Measurements from ENCODE around the gene LCE5A.

Gene LCE5A

GRCh38 chr1:152502496-152503180, 8.0 kb upstream of the LCE5A start:
- Histone ChIP-seq H3K9me3 (ENCODE audit: control insufficient read depth, insufficient read depth, low read length) (no peaks in the 10 kb centered on the region), H3K4me1 (ENCODE audit: insufficient read depth, low read length) (no peaks in the 10 kb centered on the region), H3K36me3 (ENCODE audit: insufficient read depth, low read length) (no peaks in the 10 kb centered on the region), H3K9ac (ENCODE audit: low read depth, low read length) (no peak overlapping the region)

- H3K4me1 ChIP-seq (ENCODE audit: insufficient read depth, low read length) = no peaks in the 10 kb centered on the region
- no peaks in the 10 kb centered on the region for H3K9me3 ChIP-seq (ENCODE audit: control insufficient read depth, insufficient read depth, low read length)
- H3K9ac ChIP-seq (ENCODE audit: low read depth, low read length) = no peak overlapping the region
- H3K36me3 ChIP-seq (ENCODE audit: insufficient read depth, low read length) = no peaks in the 10 kb centered on the region
Observed at GRCh38 chr1:152505083-152505482, 5.5 kb upstream of the LCE5A start.

GRCh38 chr1:152506899-152507498, 3.6 kb upstream of the LCE5A start:
- Histone ChIP-seq H3K9ac (ENCODE audit: low read depth, low read length) (no peak overlapping the region), H3K36me3 (ENCODE audit: insufficient read depth, low read length) (no peaks in the 10 kb centered on the region), H3K9me3 (ENCODE audit: control insufficient read depth, insufficient read depth, low read length) (no peaks in the 10 kb centered on the region), H3K4me1 (ENCODE audit: insufficient read depth, low read length) (no peaks in the 10 kb centered on the region)

GRCh38 chr1:152511596-152511995, 993 bp downstream of the LCE5A start:
- H3K36me3 ChIP-seq (ENCODE audit: insufficient read depth, low read length) = no peaks in the 10 kb centered on the region
- H3K9ac ChIP-seq (ENCODE audit: low read depth, low read length) = no peak overlapping the region
- no peaks in the 10 kb centered on the region for H3K4me1 ChIP-seq (ENCODE audit: insufficient read depth, low read length)
- no peaks in the 10 kb centered on the region; the same call in 1 of the 2 replicates for H3K9me3 ChIP-seq (ENCODE audit: control insufficient read depth, insufficient read depth, low read length)

GRCh38 chr1:152513081-152513480, 2.5 kb downstream of the LCE5A start:
- Histone ChIP-seq H3K36me3 (ENCODE audit: insufficient read depth, low read length) (no peaks in the 10 kb centered on the region), H3K9me3 (ENCODE audit: control insufficient read depth, insufficient read depth, low read length) (no peaks in the 10 kb centered on the region; the same call in 1 of the 2 replicates), H3K9ac (ENCODE audit: low read depth, low read length) (no peak overlapping the region), H3K4me1 (ENCODE audit: insufficient read depth, low read length) (no peaks in the 10 kb centered on the region)

GRCh38 chr1:152514715-152515433, 4.3 kb downstream of the LCE5A start:
- Histone ChIP-seq H3K9me3 (ENCODE audit: control insufficient read depth, insufficient read depth, low read length) (no peaks in the 10 kb centered on the region; the same call in 1 of the 2 replicates), H3K36me3 (ENCODE audit: insufficient read depth, low read length) (no peaks in the 10 kb centered on the region), H3K9ac (ENCODE audit: low read depth, low read length) (peak overlapping the region; percentile 42), H3K4me1 (ENCODE audit: insufficient read depth, low read length) (no peaks in the 10 kb centered on the region)

- H3K36me3 ChIP-seq (ENCODE audit: insufficient read depth, low read length) = no peaks in the 10 kb centered on the region
- H3K9me3 ChIP-seq (ENCODE audit: control insufficient read depth, insufficient read depth, low read length) = no peaks in the 10 kb centered on the region; the same call in 1 of the 2 replicates
- peak overlapping the region; percentile 42 for H3K9ac ChIP-seq (ENCODE audit: low read depth, low read length)
- no peaks in the 10 kb centered on the region for H3K4me1 ChIP-seq (ENCODE audit: insufficient read depth, low read length)
Observed at GRCh38 chr1:152515434-152515783, 4.8 kb downstream of the LCE5A start.

GRCh38 chr1:152516082-152516481, 5.5 kb downstream of the LCE5A start:
- H3K9me3 ChIP-seq (ENCODE audit: control insufficient read depth, insufficient read depth, low read length) = no peaks in the 10 kb centered on the region; the same call in 1 of the 2 replicates
- no peak overlapping the region; the same call in 1 of the 2 replicates for H3K9ac ChIP-seq (ENCODE audit: low read depth, low read length)
- H3K36me3 ChIP-seq (ENCODE audit: insufficient read depth, low read length) = no peaks in the 10 kb centered on the region
- H3K4me1 ChIP-seq (ENCODE audit: insufficient read depth, low read length) = no peaks in the 10 kb centered on the region

- Histone ChIP-seq H3K36me3 (ENCODE audit: insufficient read depth, low read length) (no peaks in the 10 kb centered on the region), H3K9me3 (ENCODE audit: control insufficient read depth, insufficient read depth, low read length) (no peaks in the 10 kb centered on the region; the same call in 1 of the 2 replicates), H3K9ac (ENCODE audit: low read depth, low read length) (no peak overlapping the region), H3K4me1 (ENCODE audit: insufficient read depth, low read length) (no peaks in the 10 kb centered on the region)
Observed at GRCh38 chr1:152517237-152517811, 6.7 kb downstream of the LCE5A start.

GRCh38 chr1:152519851-152520250, 9.2 kb downstream of the LCE5A start:
- H3K4me1 ChIP-seq (ENCODE audit: insufficient read depth, low read length) = no peaks in the 10 kb centered on the region
- H3K36me3 ChIP-seq (ENCODE audit: insufficient read depth, low read length) = no peaks in the 10 kb centered on the region
- no peaks in the 10 kb centered on the region for H3K9me3 ChIP-seq (ENCODE audit: control insufficient read depth, insufficient read depth, low read length)
- H3K9ac ChIP-seq (ENCODE audit: low read depth, low read length) = no peak overlapping the region

GRCh38 chr1:152520561-152521090, 10.0 kb downstream of the LCE5A start:
- no peak overlapping the region for H3K9ac ChIP-seq (ENCODE audit: low read depth, low read length)
- no peaks in the 10 kb centered on the region for H3K9me3 ChIP-seq (ENCODE audit: control insufficient read depth, insufficient read depth, low read length)
- no peaks in the 10 kb centered on the region for H3K4me1 ChIP-seq (ENCODE audit: insufficient read depth, low read length)

GRCh38 chr1:152525080-152525641, 14.6 kb downstream of the LCE5A start:
- H3K9me3 ChIP-seq (ENCODE audit: control insufficient read depth, insufficient read depth, low read length) = no peaks in the 10 kb centered on the region
- H3K4me1 ChIP-seq (ENCODE audit: insufficient read depth, low read length) = no peaks in the 10 kb centered on the region
- H3K9ac ChIP-seq (ENCODE audit: low read depth, low read length) = no peak overlapping the region
- H3K36me3 ChIP-seq (ENCODE audit: insufficient read depth, low read length) = no peaks in the 10 kb centered on the region

More at GRCh38 chr1:152520561-152521090, 10.0 kb downstream of the LCE5A start:
- H3K36me3 ChIP-seq (ENCODE audit: insufficient read depth, low read length) = no peaks in the 10 kb centered on the region

GRCh38 chr1:152533327-152533938, 22.8 kb downstream of the LCE5A start:
- Histone ChIP-seq H3K9me3 (ENCODE audit: control insufficient read depth, insufficient read depth, low read length) (peaks cover 7% of the 10 kb centered on the region; the same call in 1 of the 2 replicates), H3K36me3 (ENCODE audit: insufficient read depth, low read length) (no peaks in the 10 kb centered on the region), H3K4me1 (ENCODE audit: insufficient read depth, low read length) (no peaks in the 10 kb centered on the region), H3K9ac (ENCODE audit: low read depth, low read length) (no peak overlapping the region)

GRCh38 chr1:152535774-152536173, 25.2 kb downstream of the LCE5A start:
- peaks cover 7% of the 10 kb centered on the region; the same call in 1 of the 2 replicates for H3K9me3 ChIP-seq (ENCODE audit: control insufficient read depth, insufficient read depth, low read length)

More at GRCh38 chr1:152535774-152536173, 25.2 kb downstream of the LCE5A start:
- H3K36me3 ChIP-seq (ENCODE audit: insufficient read depth, low read length) = no peaks in the 10 kb centered on the region
- H3K9ac ChIP-seq (ENCODE audit: low read depth, low read length) = no peak overlapping the region
- no peaks in the 10 kb centered on the region for H3K4me1 ChIP-seq (ENCODE audit: insufficient read depth, low read length)

Measured in ES-I3 (cell line).